ENCODE data around the gene CD69.

The CD69 gene

DNA sequence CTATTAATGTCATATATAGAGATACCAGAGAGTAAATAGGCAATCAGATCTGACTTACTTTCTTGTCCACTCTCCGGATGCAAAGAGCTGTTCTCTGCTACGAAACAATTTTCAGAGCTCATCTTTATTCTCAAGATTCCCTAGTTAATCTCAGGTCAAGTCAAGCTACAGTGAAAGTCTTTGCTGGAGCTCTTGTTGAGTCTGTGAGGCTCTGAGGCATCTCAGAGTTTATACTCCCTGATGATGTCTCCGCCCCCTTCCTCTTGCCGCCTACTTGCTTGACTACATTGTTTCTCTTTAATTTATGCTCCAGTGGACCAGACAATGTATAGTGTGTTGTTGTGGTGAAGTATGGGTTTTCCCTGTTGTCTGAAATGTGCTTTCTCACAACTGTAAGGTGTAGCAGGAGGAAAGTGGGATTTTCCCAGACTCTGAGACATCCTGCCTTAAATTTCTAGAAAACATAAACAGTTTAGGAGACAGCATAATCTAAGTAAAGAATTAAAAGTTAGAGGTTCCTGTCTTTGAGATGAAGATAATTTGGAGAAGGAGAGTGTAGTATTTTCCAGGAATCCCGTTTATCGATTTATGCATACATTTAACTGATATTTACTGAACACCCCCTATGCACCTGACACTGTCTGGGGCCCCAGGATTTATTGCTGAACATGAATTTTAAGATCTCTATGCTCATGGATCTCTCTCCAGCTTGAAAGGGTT, at the start of gene CD69:
Gene CD69, minus strand, starts transcription at position 203 of the 720 bp plus-strand sequence. Its CDS starts 81 bp downstream, at position 122.
- Histone ChIP-seq H3K9me3 (no peaks in the 10 kb centered on the region), H3K4me3 (ENCODE audit: low read depth in 1 of 2, low read length in 1 of 2) (peak within 1 kb of the TSS in 1 of 2 experiments; percentile 12), H3K36me3 (no peaks in the 10 kb centered on the region), H3K27ac (peak within 1 kb of the TSS; percentile 32), H3K4me1 (ENCODE audit: control insufficient read depth in 1 of 2, insufficient read depth in 1 of 2, low read depth in 1 of 2, low read length in 1 of 2) (peaks cover 32 to 43% of the 10 kb centered on the region in 2 experiments), H3K27me3 (no peaks in the 10 kb centered on the region)
- TF ChIP-seq, protein P1, sequence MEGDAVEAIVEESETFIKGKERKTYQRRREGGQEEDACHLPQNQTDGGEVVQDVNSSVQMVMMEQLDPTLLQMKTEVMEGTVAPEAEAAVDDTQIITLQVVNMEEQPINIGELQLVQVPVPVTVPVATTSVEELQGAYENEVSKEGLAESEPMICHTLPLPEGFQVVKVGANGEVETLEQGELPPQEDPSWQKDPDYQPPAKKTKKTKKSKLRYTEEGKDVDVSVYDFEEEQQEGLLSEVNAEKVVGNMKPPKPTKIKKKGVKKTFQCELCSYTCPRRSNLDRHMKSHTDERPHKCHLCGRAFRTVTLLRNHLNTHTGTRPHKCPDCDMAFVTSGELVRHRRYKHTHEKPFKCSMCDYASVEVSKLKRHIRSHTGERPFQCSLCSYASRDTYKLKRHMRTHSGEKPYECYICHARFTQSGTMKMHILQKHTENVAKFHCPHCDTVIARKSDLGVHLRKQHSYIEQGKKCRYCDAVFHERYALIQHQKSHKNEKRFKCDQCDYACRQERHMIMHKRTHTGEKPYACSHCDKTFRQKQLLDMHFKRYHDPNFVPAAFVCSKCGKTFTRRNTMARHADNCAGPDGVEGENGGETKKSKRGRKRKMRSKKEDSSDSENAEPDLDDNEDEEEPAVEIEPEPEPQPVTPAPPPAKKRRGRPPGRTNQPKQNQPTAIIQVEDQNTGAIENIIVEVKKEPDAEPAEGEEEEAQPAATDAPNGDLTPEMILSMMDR (IDR thresholded peaks at IDR 0.05): no peak

DNA sequence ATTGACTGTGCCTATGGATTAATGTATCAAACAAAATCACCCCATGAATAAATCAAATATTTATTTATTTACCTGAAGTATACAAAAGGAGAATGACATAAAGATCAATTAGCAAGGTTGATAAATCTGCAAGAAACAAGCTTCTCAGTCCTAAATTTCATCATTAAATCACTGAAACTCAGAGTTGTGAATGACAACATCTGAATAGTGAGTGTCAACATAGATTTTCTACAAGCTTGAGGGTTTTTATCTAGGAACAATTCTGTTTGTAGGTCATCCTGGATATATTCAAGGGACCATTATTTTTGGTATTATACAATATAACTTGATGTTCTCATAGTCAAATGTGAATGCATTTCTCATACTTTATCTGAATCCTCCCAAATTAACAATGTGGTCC, 49.2 kb upstream of the CD69 start:
- Histone ChIP-seq H3K27me3 (no peaks in the 10 kb centered on the region), H3K27ac (peak overlapping the region; percentile 61), H3K4me1 (ENCODE audit: control insufficient read depth in 1 of 2, insufficient read depth in 1 of 2, low read depth in 1 of 2, low read length in 1 of 2) (peaks cover 28 to 34% of the 10 kb centered on the region in 2 experiments), H3K9me3 (no peaks in the 10 kb centered on the region), H3K4me3 (ENCODE audit: low read depth in 1 of 2, low read length in 1 of 2) (no peak overlapping the region), H3K36me3 (no peaks in the 10 kb centered on the region)
- TF ChIP-seq, protein P1 (IDR thresholded peaks at IDR 0.05): no peak

DNA sequence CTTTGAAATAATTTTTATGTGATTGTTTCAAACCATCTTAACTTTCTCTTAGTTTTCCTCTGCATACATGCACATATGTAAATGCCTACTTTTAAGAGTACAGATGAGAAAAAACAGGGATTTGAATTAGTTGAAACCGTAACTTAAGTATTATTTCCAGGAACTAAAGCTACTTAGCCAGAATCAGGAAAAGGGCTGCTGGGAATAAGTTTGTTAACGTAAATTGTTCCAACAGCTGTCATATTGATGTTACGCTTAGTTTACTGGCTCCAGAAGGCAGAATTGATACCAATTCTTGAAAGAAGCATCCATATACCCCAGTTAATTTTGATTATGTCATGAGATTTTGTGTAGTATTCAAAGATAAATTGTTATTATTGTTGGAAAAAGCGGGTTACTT, 48.6 kb upstream of the CD69 start:
- H3K27ac ChIP-seq: no peak overlapping the region
- no peaks in the 10 kb centered on the region for H3K9me3 ChIP-seq
- H3K36me3 ChIP-seq: no peaks in the 10 kb centered on the region
- H3K4me1 ChIP-seq (ENCODE audit: control insufficient read depth in 1 of 2, insufficient read depth in 1 of 2, low read depth in 1 of 2, low read length in 1 of 2): peaks cover 28 to 33% of the 10 kb centered on the region in 2 experiments
- H3K4me3 ChIP-seq (ENCODE audit: low read depth in 1 of 2, low read length in 1 of 2): no peak overlapping the region
- H3K27me3 ChIP-seq: no peaks in the 10 kb centered on the region
- TF ChIP-seq, protein P1 (IDR thresholded peaks at IDR 0.05): no peak

DNA sequence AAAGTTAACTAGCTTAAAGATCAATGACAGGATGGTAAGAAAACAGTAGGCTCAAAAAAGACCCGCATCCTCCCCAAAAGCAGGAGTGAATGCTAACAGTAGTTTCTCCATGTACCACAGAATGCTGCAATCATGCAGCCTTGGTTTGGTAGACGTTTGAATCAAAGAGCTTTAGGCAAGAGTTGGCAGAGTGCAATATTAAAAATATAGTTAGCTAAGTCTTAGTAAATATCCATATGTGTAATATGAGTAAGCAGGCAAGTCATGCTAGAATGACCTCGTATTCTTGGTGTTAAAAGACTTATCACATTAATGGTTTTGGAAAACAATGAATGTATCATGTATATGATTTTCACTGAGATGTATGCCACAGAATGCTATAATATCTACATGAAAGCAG, 47.8 kb upstream of the CD69 start:
- no peak overlapping the region for H3K27ac ChIP-seq
- TF ChIP-seq, protein P1 (IDR thresholded peaks at IDR 0.05): no peak

DNA sequence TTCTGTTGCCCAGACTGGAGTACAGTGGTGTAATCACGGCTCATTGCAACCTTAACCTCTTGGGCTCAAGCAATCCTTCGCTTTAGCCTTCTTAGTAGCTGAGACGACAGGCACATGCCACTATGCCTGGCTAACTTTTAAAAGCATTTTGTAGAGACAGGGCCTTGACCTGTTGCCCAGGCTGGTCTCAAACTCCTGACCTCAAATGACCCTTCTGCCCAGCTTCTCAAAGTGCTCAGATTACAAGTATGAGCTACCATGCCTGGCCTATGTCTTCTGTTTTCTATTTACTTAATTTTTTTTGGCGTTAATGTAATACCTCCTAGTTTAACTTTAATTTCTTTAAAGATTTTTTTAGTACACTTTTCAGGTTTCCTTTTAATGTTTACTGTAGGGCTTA, 46.0 kb upstream of the CD69 start:
- no peaks in the 10 kb centered on the region for H3K27me3 ChIP-seq
- no peak overlapping the region for H3K27ac ChIP-seq
- no peak overlapping the region for H3K4me3 ChIP-seq (ENCODE audit: low read depth in 1 of 2, low read length in 1 of 2)
- H3K4me1 ChIP-seq (ENCODE audit: control insufficient read depth in 1 of 2, insufficient read depth in 1 of 2, low read depth in 1 of 2, low read length in 1 of 2): peaks cover 19 to 21% of the 10 kb centered on the region in 2 experiments
- no peaks in the 10 kb centered on the region for H3K9me3 ChIP-seq
- TF ChIP-seq, protein P1 (IDR thresholded peaks at IDR 0.05): no peak
- no peaks in the 10 kb centered on the region for H3K36me3 ChIP-seq

More for the DNA sequence above, 47.8 kb upstream of the CD69 start:
- H3K9me3 ChIP-seq: no peaks in the 10 kb centered on the region
- H3K4me1 ChIP-seq (ENCODE audit: control insufficient read depth in 1 of 2, insufficient read depth in 1 of 2, low read depth in 1 of 2, low read length in 1 of 2): peaks cover 22 to 25% of the 10 kb centered on the region in 2 experiments
- H3K4me3 ChIP-seq (ENCODE audit: low read depth in 1 of 2, low read length in 1 of 2): no peak overlapping the region
- H3K27me3 ChIP-seq: no peaks in the 10 kb centered on the region
- H3K36me3 ChIP-seq: no peaks in the 10 kb centered on the region
